GM18499 (cell line): Measurements from ENCODE around the gene RGS6.
"Not testable (repeated sequence)": the region's sequence is repeated elsewhere in the genome, so short reads cannot be mapped to it uniquely, and the experiment has no call there.

Source experiments
- ATAC-seq: cut with Tn5 transposase; IDR thresholded peaks from one replicate; pipeline ENCODE4 v1.9.1; 2021; ENCODE audit warnings: moderate number of reproducible peaks; ENCODE audit not compliant: insufficient read depth, unreplicated experiment

RGS6 gene

GRCh38 chr14:72476657-72477499, 544.6 kb downstream of the RGS6 start:
- ATAC-seq = peak; percentile 71

- not testable (repeated sequence) for ATAC-seq
These were observed 545.3 kb downstream of the RGS6 start for GRCh38 chr14:72477578-72477977.

GRCh38 chr14:72478471-72478893, 546.3 kb downstream of the RGS6 start:
- no peak for ATAC-seq

- no peak for ATAC-seq
These were observed 547.3 kb downstream of the RGS6 start for GRCh38 chr14:72479461-72479931.

GRCh38 chr14:72480464-72481243, 548.4 kb downstream of the RGS6 start:
- no peak for ATAC-seq

- no peak for ATAC-seq
These were observed 551.1 kb downstream of the RGS6 start for GRCh38 chr14:72483311-72483710.

GRCh38 chr14:72485695-72486094, 553.5 kb downstream of the RGS6 start:
- ATAC-seq = no peak

GRCh38 chr14:72488514-72488913, 556.3 kb downstream of the RGS6 start:
- ATAC-seq = no peak

- no peak for ATAC-seq
These were observed 560.0 kb downstream of the RGS6 start for GRCh38 chr14:72492196-72492595.

- no peak for ATAC-seq
These were observed 563.4 kb downstream of the RGS6 start for GRCh38 chr14:72495668-72496067.

GRCh38 chr14:72498646-72499045, 566.4 kb downstream of the RGS6 start:
- ATAC-seq = no peak

- no peak for ATAC-seq
These were observed 567.5 kb downstream of the RGS6 start for GRCh38 chr14:72499746-72500145.

GRCh38 chr14:72500234-72500838, 568.1 kb downstream of the RGS6 start:
- ATAC-seq = no peak

GRCh38 chr14:72501439-72501838, 569.2 kb downstream of the RGS6 start:
- no peak for ATAC-seq

GRCh38 chr14:72503271-72503670, 571.0 kb downstream of the RGS6 start:
- ATAC-seq = no peak

- ATAC-seq = no peak
These were observed 571.6 kb downstream of the RGS6 start for GRCh38 chr14:72503696-72504368.

GRCh38 chr14:72510566-72510965, 578.3 kb downstream of the RGS6 start:
- no peak for ATAC-seq

GRCh38 chr14:72512281-72512680, 580.1 kb downstream of the RGS6 start:
- no peak for ATAC-seq

GRCh38 chr14:72512925-72513324, 580.7 kb downstream of the RGS6 start:
- no peak for ATAC-seq

GRCh38 chr14:72513346-72513745, 581.1 kb downstream of the RGS6 start:
- ATAC-seq = no peak
